Measurements from ENCODE around the gene PRG2.

The PRG2 gene

GRCh38 chr11:57424137-57424791, 33.8 kb upstream of the PRG2 start:
- peaks cover 32% of the 10 kb centered on the region for H3K36me3 ChIP-seq
- H3K4me1 ChIP-seq (ENCODE audit: control insufficient read depth in 1 of 2, insufficient read depth in 1 of 2, low read depth in 1 of 2, low read length in 1 of 2) = peaks cover 34 to 37% of the 10 kb centered on the region in 2 experiments
- H3K27me3 ChIP-seq = no peaks in the 10 kb centered on the region
- TF ChIP-seq, protein P1, sequence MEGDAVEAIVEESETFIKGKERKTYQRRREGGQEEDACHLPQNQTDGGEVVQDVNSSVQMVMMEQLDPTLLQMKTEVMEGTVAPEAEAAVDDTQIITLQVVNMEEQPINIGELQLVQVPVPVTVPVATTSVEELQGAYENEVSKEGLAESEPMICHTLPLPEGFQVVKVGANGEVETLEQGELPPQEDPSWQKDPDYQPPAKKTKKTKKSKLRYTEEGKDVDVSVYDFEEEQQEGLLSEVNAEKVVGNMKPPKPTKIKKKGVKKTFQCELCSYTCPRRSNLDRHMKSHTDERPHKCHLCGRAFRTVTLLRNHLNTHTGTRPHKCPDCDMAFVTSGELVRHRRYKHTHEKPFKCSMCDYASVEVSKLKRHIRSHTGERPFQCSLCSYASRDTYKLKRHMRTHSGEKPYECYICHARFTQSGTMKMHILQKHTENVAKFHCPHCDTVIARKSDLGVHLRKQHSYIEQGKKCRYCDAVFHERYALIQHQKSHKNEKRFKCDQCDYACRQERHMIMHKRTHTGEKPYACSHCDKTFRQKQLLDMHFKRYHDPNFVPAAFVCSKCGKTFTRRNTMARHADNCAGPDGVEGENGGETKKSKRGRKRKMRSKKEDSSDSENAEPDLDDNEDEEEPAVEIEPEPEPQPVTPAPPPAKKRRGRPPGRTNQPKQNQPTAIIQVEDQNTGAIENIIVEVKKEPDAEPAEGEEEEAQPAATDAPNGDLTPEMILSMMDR (IDR thresholded peaks at IDR 0.05) = no peak
- no peaks in the 10 kb centered on the region for H3K9me3 ChIP-seq
- peak overlapping the region in 1 of 2 experiments; percentile 75 for H3K4me3 ChIP-seq (ENCODE audit: low read depth in 1 of 2, low read length in 1 of 2)
- H3K27ac ChIP-seq = peak overlapping the region; percentile 82

DNA sequence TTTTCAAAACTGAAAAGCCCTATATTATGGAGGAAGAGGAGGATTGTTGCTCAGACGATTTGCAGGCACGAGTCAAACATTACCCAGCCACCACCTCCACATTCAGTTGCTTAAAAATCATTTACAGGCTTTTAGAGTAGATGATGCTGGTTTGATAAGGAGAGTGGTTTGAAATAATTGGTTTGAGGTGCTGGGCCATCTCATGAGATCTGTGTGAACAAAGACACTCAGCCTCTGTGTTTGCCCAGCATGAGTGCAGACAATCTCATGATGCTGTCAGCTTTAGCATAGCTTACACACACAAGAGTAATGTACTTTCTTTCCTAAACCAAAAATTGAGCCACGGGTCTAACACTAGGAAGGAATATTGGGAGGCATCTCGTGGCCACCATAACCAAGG, 32.2 kb upstream of the PRG2 start:
- Histone ChIP-seq H3K4me3 (ENCODE audit: low read depth in 1 of 2, low read length in 1 of 2) (no peak overlapping the region), H3K27ac (no peak overlapping the region), H3K4me1 (ENCODE audit: control insufficient read depth in 1 of 2, insufficient read depth in 1 of 2, low read depth in 1 of 2, low read length in 1 of 2) (peaks cover 34 to 37% of the 10 kb centered on the region in 2 experiments), H3K9me3 (no peaks in the 10 kb centered on the region), H3K27me3 (no peaks in the 10 kb centered on the region), H3K36me3 (peaks cover 48% of the 10 kb centered on the region)
- TF ChIP-seq, protein P1 (IDR thresholded peaks at IDR 0.05) = no peak

DNA sequence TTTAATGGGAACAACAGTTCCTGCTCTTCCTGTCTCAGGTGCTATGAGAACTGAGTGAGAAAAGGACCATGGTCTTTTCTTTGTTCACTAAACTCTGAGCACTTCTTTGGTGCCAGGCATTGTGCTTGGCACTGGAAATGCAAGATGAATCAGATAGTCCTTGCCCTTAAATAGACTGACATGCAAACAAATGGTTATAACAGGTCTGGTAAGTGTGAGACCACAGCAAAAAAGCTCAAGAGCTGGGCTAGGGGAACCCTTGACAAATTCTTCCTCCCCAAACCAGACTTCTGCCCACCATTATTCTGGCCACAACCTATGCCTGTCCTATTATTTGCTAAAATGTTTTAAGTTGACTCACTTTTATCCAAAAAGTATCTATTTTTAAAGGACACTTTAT, 31.4 kb upstream of the PRG2 start:
- H3K27ac ChIP-seq = no peak overlapping the region
- TF ChIP-seq, protein P1 (IDR thresholded peaks at IDR 0.05) = no peak
- H3K4me3 ChIP-seq (ENCODE audit: low read depth in 1 of 2, low read length in 1 of 2) = no peak overlapping the region
- no peaks in the 10 kb centered on the region for H3K9me3 ChIP-seq
- peaks cover 56% of the 10 kb centered on the region for H3K36me3 ChIP-seq
- H3K27me3 ChIP-seq = no peaks in the 10 kb centered on the region
- H3K4me1 ChIP-seq (ENCODE audit: control insufficient read depth in 1 of 2, insufficient read depth in 1 of 2, low read depth in 1 of 2, low read length in 1 of 2) = peaks cover 30 to 31% of the 10 kb centered on the region in 2 experiments

DNA sequence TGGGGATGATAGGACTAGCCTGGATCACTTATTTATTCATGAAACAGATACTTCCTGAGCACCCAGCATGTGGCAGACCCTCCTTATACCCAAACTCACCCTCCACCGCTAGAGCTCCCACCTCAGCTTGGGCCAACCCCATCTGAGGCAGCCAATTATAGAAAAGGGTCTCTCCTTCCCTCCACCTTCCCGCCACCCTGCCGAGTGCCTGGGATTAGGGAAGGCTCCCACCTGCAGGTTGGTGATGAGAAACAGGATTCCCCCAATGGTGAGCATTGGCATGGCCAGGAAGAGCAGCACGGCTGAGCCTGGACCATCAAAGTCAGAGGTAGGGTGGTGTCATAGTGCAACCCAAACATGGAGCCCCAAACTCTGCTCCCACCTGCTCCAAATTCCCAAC, 30.6 kb upstream of the PRG2 start:
- no peaks in the 10 kb centered on the region for H3K27me3 ChIP-seq
- H3K4me3 ChIP-seq (ENCODE audit: low read depth in 1 of 2, low read length in 1 of 2) = no peak overlapping the region
- TF ChIP-seq, protein P1 (IDR thresholded peaks at IDR 0.05) = no peak
- H3K36me3 ChIP-seq = peaks cover 64% of the 10 kb centered on the region
- H3K4me1 ChIP-seq (ENCODE audit: control insufficient read depth in 1 of 2, insufficient read depth in 1 of 2, low read depth in 1 of 2, low read length in 1 of 2) = peaks cover 23 to 24% of the 10 kb centered on the region in 2 experiments
- no peak overlapping the region for H3K27ac ChIP-seq
- H3K9me3 ChIP-seq = no peaks in the 10 kb centered on the region

DNA sequence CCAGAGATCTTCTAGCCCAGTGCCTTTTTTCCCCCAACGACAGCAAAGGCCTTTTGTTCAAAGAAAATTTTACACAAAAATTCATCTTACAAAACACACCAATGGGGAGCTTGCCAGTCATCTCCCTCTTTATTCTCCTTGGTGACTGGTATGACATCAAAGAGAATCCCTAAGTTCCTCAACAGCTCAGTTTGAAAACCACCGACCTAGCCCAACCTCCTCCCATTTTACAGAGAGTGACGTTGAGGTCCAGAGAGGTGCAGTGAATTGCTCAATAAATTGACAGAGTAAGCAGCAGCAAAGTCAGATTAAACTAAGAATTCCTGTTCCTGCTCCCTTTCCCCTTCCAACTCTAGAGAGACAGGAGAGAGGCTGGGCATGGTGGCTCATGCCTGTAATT, 28.7 kb upstream of the PRG2 start:
- Histone ChIP-seq H3K9me3 (no peaks in the 10 kb centered on the region), H3K4me1 (ENCODE audit: control insufficient read depth in 1 of 2, insufficient read depth in 1 of 2, low read depth in 1 of 2, low read length in 1 of 2) (peaks cover 4 to 5% of the 10 kb centered on the region in 2 experiments), H3K4me3 (ENCODE audit: low read depth in 1 of 2, low read length in 1 of 2) (no peak overlapping the region), H3K27me3 (no peaks in the 10 kb centered on the region), H3K36me3 (peaks cover 83% of the 10 kb centered on the region), H3K27ac (no peak overlapping the region)
- TF ChIP-seq, protein P1 (IDR thresholded peaks at IDR 0.05) = no peak

Measured in neutrophil (primary cell).